Suppressor macrophage treated with lipopolysaccharide for 4 hours (primary cell): ENCODE measurements around the gene ZBP1.

Experiments used
- DNase-seq: peaks from one replicate; pipeline ENCODE4 v3.0.0-alpha.2; 2020

The ZBP1 gene

GRCh38 chr20:57616143-57616951 is 3.9 kb downstream of the ZBP1 start:
- no peak for DNase-seq

GRCh38 chr20:57615445-57615811 is 4.8 kb downstream of the ZBP1 start:
- no peak for DNase-seq

GRCh38 chr20:57614490-57615444 is 5.5 kb downstream of the ZBP1 start:
- DNase-seq, result no peak

GRCh38 chr20:57613481-57613921 is 6.7 kb downstream of the ZBP1 start:
- DNase-seq, result no peak

- DNase-seq, result no peak
Observed at GRCh38 chr20:57612916-57613315, 7.3 kb downstream of the ZBP1 start.

- no peak for DNase-seq
Observed at GRCh38 chr20:57612436-57612835, 7.8 kb downstream of the ZBP1 start.

GRCh38 chr20:57611586-57612311 is 8.5 kb downstream of the ZBP1 start:
- no peak for DNase-seq

GRCh38 chr20:57610261-57610952 is 9.8 kb downstream of the ZBP1 start:
- DNase-seq, result no peak

- no peak for DNase-seq
Observed at GRCh38 chr20:57609842-57610167, 10.4 kb downstream of the ZBP1 start.

- no peak for DNase-seq
Observed at GRCh38 chr20:57609086-57609841, 11.0 kb downstream of the ZBP1 start.

GRCh38 chr20:57608516-57608915 is 11.7 kb downstream of the ZBP1 start:
- no peak for DNase-seq

GRCh38 chr20:57605878-57606277 is 14.3 kb downstream of the ZBP1 start:
- DNase-seq, result no peak

GRCh38 chr20:57605045-57605444 is 15.2 kb downstream of the ZBP1 start:
- DNase-seq, result no peak

GRCh38 chr20:57603120-57603519 is 17.1 kb downstream of the ZBP1 start:
- DNase-seq, result no peak

- DNase-seq, result no peak
Observed at GRCh38 chr20:57601737-57602136, 18.5 kb downstream of the ZBP1 start.

- DNase-seq, result no peak
Observed at GRCh38 chr20:57601211-57601570, 19.0 kb downstream of the ZBP1 start.

- DNase-seq, result no peak
Observed at GRCh38 chr20:57600320-57601210, 19.7 kb downstream of the ZBP1 start.

GRCh38 chr20:57598491-57598890 is 21.7 kb downstream of the ZBP1 start:
- DNase-seq, result no peak

- DNase-seq, result no peak
Observed at GRCh38 chr20:57598060-57598459, 22.2 kb downstream of the ZBP1 start.

- peak; percentile 72 for DNase-seq
Observed at GRCh38 chr20:57596998-57597939, 23.0 kb downstream of the ZBP1 start.
